ENCODE results near the gene BAIAP2. TPM values are rescaled to one million over a fixed set of nuclear protein-coding genes. Genes with fewer than 3 reads are reported as not detected.

Gene BAIAP2
- polyA plus RNA-seq, 1 experiment: 9.6 TPM

DNA sequence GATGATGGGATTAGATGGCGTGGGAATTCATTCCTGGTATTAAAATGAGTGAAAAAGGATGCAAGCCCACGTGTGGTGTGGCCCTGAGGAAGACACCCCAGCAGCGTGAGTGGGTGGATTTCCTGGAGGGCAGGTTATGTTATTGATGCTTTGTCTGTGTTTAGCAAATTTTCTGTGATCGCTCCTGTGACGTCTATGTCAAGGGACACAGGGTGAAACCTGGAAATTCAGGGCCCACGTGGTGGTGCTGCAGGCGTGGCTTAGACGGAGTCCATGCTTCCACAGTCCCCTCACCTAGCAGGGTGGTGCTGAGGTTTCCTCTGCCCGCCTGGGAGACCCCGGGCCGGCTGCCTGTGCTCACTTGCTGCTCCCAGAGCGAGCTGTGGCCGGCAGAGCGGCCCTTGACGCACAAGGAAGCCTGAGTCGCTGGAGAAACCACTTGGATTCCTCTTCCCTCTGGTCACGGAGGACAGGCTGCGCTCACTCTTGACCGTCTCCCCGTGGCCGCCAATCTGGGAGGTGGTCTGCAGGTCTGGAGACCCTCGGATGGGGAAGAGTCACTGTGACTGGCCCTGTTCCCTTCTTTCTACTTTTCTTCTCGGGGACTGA lies 23.4 kb downstream of the BAIAP2 start:
- CTCF ChIA-PET: interaction anchor here (0.6 kb wide), 1 partner anchor 167 kb away, joined by 3 read pairs; no protein-coding TSS in a partner anchor
- H3K27me3 ChIP-seq (ENCODE audit: control insufficient read depth, insufficient read depth, low read length): no peaks in the 10 kb centered on the region
- POLR2A ChIA-PET: no interaction called here
- no peak overlapping the region for H3K27ac ChIP-seq (ENCODE audit: low read depth, low read length)
- DNase-seq (ENCODE audit: low read depth, low spot score): no peak
- TF ChIP-seq, protein P1, sequence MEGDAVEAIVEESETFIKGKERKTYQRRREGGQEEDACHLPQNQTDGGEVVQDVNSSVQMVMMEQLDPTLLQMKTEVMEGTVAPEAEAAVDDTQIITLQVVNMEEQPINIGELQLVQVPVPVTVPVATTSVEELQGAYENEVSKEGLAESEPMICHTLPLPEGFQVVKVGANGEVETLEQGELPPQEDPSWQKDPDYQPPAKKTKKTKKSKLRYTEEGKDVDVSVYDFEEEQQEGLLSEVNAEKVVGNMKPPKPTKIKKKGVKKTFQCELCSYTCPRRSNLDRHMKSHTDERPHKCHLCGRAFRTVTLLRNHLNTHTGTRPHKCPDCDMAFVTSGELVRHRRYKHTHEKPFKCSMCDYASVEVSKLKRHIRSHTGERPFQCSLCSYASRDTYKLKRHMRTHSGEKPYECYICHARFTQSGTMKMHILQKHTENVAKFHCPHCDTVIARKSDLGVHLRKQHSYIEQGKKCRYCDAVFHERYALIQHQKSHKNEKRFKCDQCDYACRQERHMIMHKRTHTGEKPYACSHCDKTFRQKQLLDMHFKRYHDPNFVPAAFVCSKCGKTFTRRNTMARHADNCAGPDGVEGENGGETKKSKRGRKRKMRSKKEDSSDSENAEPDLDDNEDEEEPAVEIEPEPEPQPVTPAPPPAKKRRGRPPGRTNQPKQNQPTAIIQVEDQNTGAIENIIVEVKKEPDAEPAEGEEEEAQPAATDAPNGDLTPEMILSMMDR (IDR thresholded peaks at IDR 0.05; ENCODE audit: low read depth, low read length): no peak
- H3K4me3 ChIP-seq (ENCODE audit: low read depth, low read length): no peak overlapping the region
- no peaks in the 10 kb centered on the region for H3K9me3 ChIP-seq (ENCODE audit: control insufficient read depth, insufficient read depth, low read length)

- H3K9me3 ChIP-seq (ENCODE audit: control insufficient read depth, insufficient read depth, low read length): no peaks in the 10 kb centered on the region
- TF ChIP-seq, protein P1 (IDR thresholded peaks at IDR 0.05; ENCODE audit: low read depth, low read length): no peak
- no peaks in the 10 kb centered on the region for H3K27me3 ChIP-seq (ENCODE audit: control insufficient read depth, insufficient read depth, low read length)
- ChIA-PET POLR2A (no interaction called here), CTCF (no interaction called here)
- no peak overlapping the region for H3K4me3 ChIP-seq (ENCODE audit: low read depth, low read length)
- H3K27ac ChIP-seq (ENCODE audit: low read depth, low read length): no peak overlapping the region
- no peak for DNase-seq (ENCODE audit: low read depth, low spot score)
These were observed 24.1 kb downstream of the BAIAP2 start for GRCh38 chr17:81059026-81059425.

GRCh38 chr17:81060416-81060815 lies 25.5 kb downstream of the BAIAP2 start:
- ChIA-PET POLR2A (no interaction called here), CTCF (no interaction called here)
- no peak overlapping the region for H3K27ac ChIP-seq (ENCODE audit: low read depth, low read length)
- no peak for DNase-seq (ENCODE audit: low read depth, low spot score)
- no peaks in the 10 kb centered on the region for H3K9me3 ChIP-seq (ENCODE audit: control insufficient read depth, insufficient read depth, low read length)
- TF ChIP-seq, protein P1 (IDR thresholded peaks at IDR 0.05; ENCODE audit: low read depth, low read length): no peak
- no peak overlapping the region for H3K4me3 ChIP-seq (ENCODE audit: low read depth, low read length)
- no peaks in the 10 kb centered on the region for H3K27me3 ChIP-seq (ENCODE audit: control insufficient read depth, insufficient read depth, low read length)

DNA sequence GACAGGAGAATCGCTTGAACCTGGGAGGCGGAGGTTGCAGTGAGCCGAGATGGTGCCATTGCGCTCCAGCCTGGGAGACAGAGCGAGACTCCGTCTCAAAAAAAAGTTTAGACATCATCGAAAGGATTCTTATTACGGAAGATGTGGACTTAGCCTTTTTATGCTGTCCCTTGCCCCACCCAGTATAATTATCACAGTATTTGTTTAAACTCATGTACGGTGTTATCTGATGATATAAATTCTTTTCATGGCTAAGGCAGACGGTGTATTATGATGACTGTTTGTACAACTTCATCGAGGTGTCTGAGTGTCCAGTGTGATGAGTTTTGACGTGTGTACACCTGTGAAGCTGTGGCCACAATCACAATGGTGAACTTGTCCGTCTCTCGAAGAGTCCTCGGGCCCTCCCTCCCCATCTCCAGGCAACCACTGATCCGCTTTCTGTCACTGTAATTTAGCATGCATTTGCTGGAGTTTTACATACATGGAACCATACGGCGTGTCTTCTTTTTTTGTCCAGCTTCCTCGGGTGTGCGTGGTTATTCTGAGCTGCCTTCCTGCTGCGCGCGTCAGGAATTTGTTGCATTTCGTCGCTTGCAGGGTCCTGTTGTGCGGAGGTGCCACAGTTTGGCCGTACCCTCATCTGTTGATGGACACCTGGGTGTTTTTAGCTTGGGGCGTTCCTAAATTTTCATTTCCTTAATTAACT lies 26.2 kb downstream of the BAIAP2 start:
- POLR2A ChIA-PET: no interaction called here

More for the DNA sequence above, 26.2 kb downstream of the BAIAP2 start:
- Histone ChIP-seq H3K27me3 (ENCODE audit: control insufficient read depth, insufficient read depth, low read length) (no peaks in the 10 kb centered on the region), H3K4me3 (ENCODE audit: low read depth, low read length) (no peak overlapping the region), H3K27ac (ENCODE audit: low read depth, low read length) (no peak overlapping the region), H3K9me3 (ENCODE audit: control insufficient read depth, insufficient read depth, low read length) (no peaks in the 10 kb centered on the region)
- CTCF ChIA-PET: interaction anchor here (1.2 to 1.4 kb wide), 2 partner anchors 35 to 36 kb away, joined by 3 to 4 read pairs; no protein-coding TSS in a partner anchor
- no peak for DNase-seq (ENCODE audit: low read depth, low spot score)
- TF ChIP-seq, protein P1 (IDR thresholded peaks at IDR 0.05; ENCODE audit: low read depth, low read length): no peak

All from AG04450 (cell line).